DND-41 (cell line): ENCODE measurements around the gene VWC2L.

ENCODE experiments used
- ATAC-seq: fragments of 200-7000 bp; cut with Tn5 transposase; 3 replicates; pipeline ENCODE4 v1.9.1; 2021; ENCODE audit warnings: low read depth; ENCODE audit not compliant: insufficient read depth
- DNase-seq: peaks from one replicate; pipeline ENCODE4 v3.0.0-alpha.2; 2020
- H2AFZ ChIP-seq: 2 replicates; pipeline ENCODE4 v1.6.0; 2012; ENCODE audit warnings: low read depth, low read length
- H3K27ac ChIP-seq: 2 replicates; pipeline ENCODE4 v1.5.1; 2012; ENCODE audit warnings: low read length, inconsistent platforms
- H3K27me3 ChIP-seq: fragments of 200-600 bp; sonication (generic); 2 replicates; pipeline ENCODE4 v1.6.0; 2012; ENCODE audit warnings: low read length, mild to moderate bottlenecking, inconsistent platforms; ENCODE audit not compliant: insufficient read depth, poor library complexity
- H3K36me3 ChIP-seq: 2 replicates; pipeline ENCODE4 v1.5.1; 2012; ENCODE audit warnings: low read length, inconsistent platforms; ENCODE audit not compliant: insufficient read depth
- H3K4me1 ChIP-seq: 2 replicates; pipeline ENCODE4 v1.5.1; 2012; ENCODE audit warnings: mild to moderate bottlenecking, low read length; ENCODE audit not compliant: insufficient read depth
- H3K4me2 ChIP-seq: 2 replicates; pipeline ENCODE4 v1.6.0; 2012; ENCODE audit warnings: mild to moderate bottlenecking, moderate library complexity, low read length, inconsistent platforms; ENCODE audit not compliant: insufficient read depth
- H3K4me3 ChIP-seq, 2 experiments: fragments of 200-600 bp in 1 of 2; shearing (Covaris generic) in 1 of 2; 2 replicates each; pipeline ENCODE4 v1.5.1; 2012 to 2016; ENCODE audit warnings: inconsistent platforms in 2 of 2, low read length in 2 of 2, mild to moderate bottlenecking in 2 of 2, low read depth in 1 of 2, moderate library complexity in 1 of 2
- H3K79me2 ChIP-seq: 2 replicates; pipeline ENCODE4 v1.6.0; 2012; ENCODE audit warnings: low read length, inconsistent platforms; ENCODE audit not compliant: insufficient read depth
- H3K9ac ChIP-seq: 2 replicates; pipeline ENCODE4 v1.6.0; 2012; ENCODE audit warnings: low read depth, mild to moderate bottlenecking, inconsistent platforms, low read length, moderate library complexity
- H3K9me3 ChIP-seq: 2 replicates; pipeline ENCODE4 v1.5.1; 2012; ENCODE audit warnings: low read length, moderate library complexity, mild to moderate bottlenecking, inconsistent platforms; ENCODE audit not compliant: insufficient read depth, severe bottlenecking
- H4K20me1 ChIP-seq: 2 replicates; pipeline ENCODE4 v1.6.0; 2012; ENCODE audit warnings: low read length; ENCODE audit not compliant: insufficient read depth
- CTCF ChIP-seq: IDR thresholded peaks from 2 replicates; pipeline ENCODE4 v1.5.1; 2012; ENCODE audit warnings: borderline replicate concordance, low read length, moderate library complexity, mild to moderate bottlenecking; ENCODE audit not compliant: poor library complexity, severe bottlenecking; ENCODE audit errors: extremely low read depth
- EZH2 ChIP-seq: IDR thresholded peaks from 3 replicates; pipeline ENCODE4 v1.6.1; 2012; ENCODE audit warnings: borderline replicate concordance, low read depth, mild to moderate bottlenecking, moderate library complexity, low read length, inconsistent platforms; ENCODE audit not compliant: severe bottlenecking

The VWC2L gene

GRCh38 chr2:214401580-214401979 is 9.3 kb upstream of the VWC2L start:
- Histone ChIP-seq H2AFZ (no peak overlapping the region), H3K4me2 (no peak overlapping the region), H3K27ac (no peak overlapping the region), H4K20me1 (no peaks in the 10 kb centered on the region), H3K79me2 (no peaks in the 10 kb centered on the region), H3K36me3 (no peaks in the 10 kb centered on the region), H3K4me1 (no peaks in the 10 kb centered on the region), H3K27me3 (no peaks in the 10 kb centered on the region), H3K4me3 (no peak overlapping the region), H3K9ac (no peak overlapping the region), H3K9me3 (no peaks in the 10 kb centered on the region)
- TF ChIP-seq CTCF (no peak), EZH2 (no peak)
- ATAC-seq (no peak), DNase-seq (no peak)

- no peaks in the 10 kb centered on the region for H3K9me3 ChIP-seq
- no peak for DNase-seq
- no peaks in the 10 kb centered on the region for H3K36me3 ChIP-seq
- no peak overlapping the region for H3K9ac ChIP-seq
- no peak overlapping the region for H3K4me3 ChIP-seq
- H4K20me1 ChIP-seq: no peaks in the 10 kb centered on the region
- H3K27me3 ChIP-seq: no peaks in the 10 kb centered on the region
- ATAC-seq: no peak
- no peaks in the 10 kb centered on the region for H3K4me1 ChIP-seq
- no peak overlapping the region for H3K27ac ChIP-seq
- no peaks in the 10 kb centered on the region for H3K79me2 ChIP-seq
- no peak overlapping the region for H3K4me2 ChIP-seq
- no peak overlapping the region for H2AFZ ChIP-seq
- TF ChIP-seq EZH2 (no peak), CTCF (no peak)
Observed at GRCh38 chr2:214410128-214410775, 602 bp upstream of the VWC2L start.

GRCh38 chr2:214412679-214413078 is 1.8 kb downstream of the VWC2L start:
- Histone ChIP-seq H3K4me2 (no peak overlapping the region), H3K9me3 (no peaks in the 10 kb centered on the region), H3K27ac (no peak overlapping the region), H3K9ac (no peak overlapping the region), H2AFZ (no peak overlapping the region), H3K4me3 (no peak overlapping the region), H3K4me1 (no peaks in the 10 kb centered on the region), H3K27me3 (no peaks in the 10 kb centered on the region), H3K36me3 (no peaks in the 10 kb centered on the region), H4K20me1 (no peaks in the 10 kb centered on the region), H3K79me2 (no peaks in the 10 kb centered on the region)
- ATAC-seq (no peak), DNase-seq (no peak)
- TF ChIP-seq CTCF: no peak
- no peak for TF ChIP-seq EZH2
